HT1080 (cell line): Measurements from ENCODE around the gene COX20. TPM values are rescaled to one million over a fixed set of nuclear protein-coding genes. Genes with fewer than 3 reads are reported as not detected.
"Not testable (repeated sequence)": the region's sequence is repeated elsewhere in the genome, so short reads cannot be mapped to it uniquely, and the experiment has no call there.

Experiments used
- DNase-seq: peaks from one replicate; pipeline ENCODE4 v3.0.0-alpha.2; 2015; ENCODE audit warnings: low read depth
- polyA plus RNA-seq, 2 experiments: library from polyadenylated mRNA; depleted of rRNA; stranded (reverse); fragments of >200 nt; gene quantifications; 2 replicates each; pipeline ENCODE4 v1.2.3, GENCODE V29; 2015
- total RNA-seq: library from RNA; depleted of rRNA; stranded (reverse); fragments of >200 nt; shearing (Covaris generic); gene quantifications from 2 replicates; pipeline ENCODE4 v1.2.3, GENCODE V29; 2014; rRNA removed

The COX20 gene, protein sequence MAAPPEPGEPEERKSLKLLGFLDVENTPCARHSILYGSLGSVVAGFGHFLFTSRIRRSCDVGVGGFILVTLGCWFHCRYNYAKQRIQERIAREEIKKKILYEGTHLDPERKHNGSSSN
- 50.0 and 50.3 TPM in 2 replicates for total RNA-seq
- polyA plus RNA-seq (2015; cell fraction: cytosol; rRNA removed): 68.8 and 71.9 TPM in 2 replicates
- polyA plus RNA-seq (2015; cell fraction: nucleus; rRNA removed): 37.5 and 42.3 TPM in 2 replicates

- peak; percentile 90 for DNase-seq
Observed at GRCh38 chr1:244835276-244836134, at the start of gene COX20. Gene COX20, plus strand, starts transcription at chr1:244835658. Its CDS starts 57 bp downstream, at chr1:244835715.

GRCh38 chr1:244788493-244789275, 46.8 kb upstream of the COX20 start:
- DNase-seq: no peak

DNA sequence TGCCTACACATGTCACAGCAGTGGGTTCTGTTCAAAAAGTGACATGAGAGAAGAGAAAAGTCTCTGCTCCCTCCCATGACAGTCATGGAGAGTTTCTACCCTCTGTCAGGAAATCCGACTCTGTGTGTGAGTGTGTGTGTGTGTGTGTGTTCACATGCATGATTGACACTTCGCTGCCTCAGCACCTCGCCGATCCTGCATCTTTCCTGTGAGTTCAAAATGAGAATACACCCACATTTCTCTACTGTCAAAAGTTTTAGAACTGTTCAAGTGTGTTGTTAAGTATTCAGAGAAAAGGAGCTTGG, 46.2 kb upstream of the COX20 start:
- no peak for DNase-seq

GRCh38 chr1:244789731-244790130, 45.7 kb upstream of the COX20 start:
- no peak for DNase-seq

- DNase-seq: no peak
Observed at GRCh38 chr1:244791061-244791460, 44.4 kb upstream of the COX20 start.

DNA sequence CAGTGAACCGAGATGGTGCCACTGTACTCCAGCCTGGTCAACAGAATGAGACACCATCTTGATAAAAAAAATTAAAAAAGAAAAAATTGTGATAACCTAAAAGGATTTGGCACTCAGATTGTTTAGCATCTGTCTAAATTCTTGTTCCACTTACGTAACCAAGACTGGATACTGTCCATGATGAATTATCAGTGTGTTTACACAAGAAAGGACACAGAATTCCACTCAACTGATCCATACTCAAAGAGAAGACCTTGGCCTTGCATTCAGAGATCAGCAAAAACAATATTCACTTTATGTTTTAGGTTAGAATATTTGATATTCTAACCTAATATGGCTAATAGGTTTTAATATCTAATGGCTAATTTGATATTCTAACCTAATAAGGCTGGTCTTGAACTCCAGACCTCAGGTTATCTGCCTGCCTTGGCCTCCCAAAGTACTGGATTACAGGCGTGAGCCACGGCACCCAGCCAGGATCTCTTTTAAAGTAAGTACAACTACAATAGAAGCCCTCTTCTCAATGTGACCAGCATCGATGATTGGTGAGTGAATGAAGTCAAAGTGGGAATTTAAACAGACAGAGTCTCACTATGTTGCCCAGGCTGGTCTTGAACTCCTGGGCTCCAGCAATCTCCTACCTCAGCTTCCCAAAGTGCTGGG, 43.1 kb upstream of the COX20 start:
- DNase-seq: no peak

DNA sequence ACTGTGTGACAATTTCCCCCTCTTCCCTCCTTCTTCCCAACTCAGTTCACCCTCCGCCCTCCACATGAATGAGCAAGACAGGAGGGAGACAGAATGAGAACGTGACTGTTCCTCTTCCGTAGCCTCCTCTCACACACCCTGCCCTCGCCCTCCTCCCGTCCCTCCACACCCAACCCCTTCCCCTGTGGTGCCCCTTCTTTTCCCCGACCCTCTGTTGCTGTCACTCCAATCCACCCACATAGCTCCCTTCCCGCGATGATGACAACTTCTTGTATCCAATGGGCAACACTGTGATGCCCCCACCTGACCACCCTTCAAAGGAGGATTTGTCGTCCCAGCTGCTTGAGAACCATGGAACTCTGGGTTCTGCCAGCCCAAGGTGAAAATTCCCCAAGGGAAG, 41.4 kb upstream of the COX20 start:
- no peak for DNase-seq

DNA sequence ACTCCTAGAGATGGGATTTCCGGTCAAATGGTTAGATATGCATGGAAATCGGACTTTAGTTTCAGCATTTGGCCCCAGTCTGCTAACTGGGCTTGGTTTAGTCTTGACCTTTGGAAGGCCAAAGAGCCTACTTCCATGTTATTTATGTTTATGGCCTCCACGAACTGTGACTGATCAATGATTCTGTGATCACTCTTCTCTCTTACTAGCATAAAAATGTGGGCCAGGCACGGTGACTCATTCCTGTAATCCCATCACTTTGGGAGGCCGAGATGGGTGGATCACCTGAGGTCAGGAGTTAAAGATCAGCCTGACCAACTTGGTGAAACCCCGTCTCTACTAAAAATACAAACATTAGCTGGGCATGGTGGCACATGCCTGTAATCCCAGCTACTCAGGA, 40.9 kb upstream of the COX20 start:
- not testable (repeated sequence) for DNase-seq

GRCh38 chr1:244796719-244797406, 38.6 kb upstream of the COX20 start:
- DNase-seq: peak; percentile 53

DNA sequence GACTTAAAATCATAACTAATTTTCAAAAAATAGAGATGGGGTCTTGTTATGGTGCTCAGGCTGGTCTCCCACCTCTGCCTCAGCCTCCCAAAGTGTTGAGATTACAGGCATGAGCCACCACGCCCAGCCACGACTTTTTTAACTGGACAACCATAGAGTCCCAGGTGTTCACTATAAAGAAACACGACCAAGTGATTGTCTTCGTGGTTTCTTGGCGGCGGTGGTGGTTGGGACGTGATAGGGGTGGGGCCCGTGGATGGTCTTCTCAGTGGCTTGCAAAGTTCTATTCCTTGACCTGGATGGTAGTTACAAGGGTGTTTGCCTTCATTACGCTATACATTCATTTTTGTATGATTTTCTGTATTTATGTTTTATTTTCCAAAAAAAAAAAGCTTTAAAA, 34.6 kb upstream of the COX20 start:
- no peak for DNase-seq

- peak; percentile 21 for DNase-seq
Observed at GRCh38 chr1:244801246-244801645, 34.2 kb upstream of the COX20 start.

DNA sequence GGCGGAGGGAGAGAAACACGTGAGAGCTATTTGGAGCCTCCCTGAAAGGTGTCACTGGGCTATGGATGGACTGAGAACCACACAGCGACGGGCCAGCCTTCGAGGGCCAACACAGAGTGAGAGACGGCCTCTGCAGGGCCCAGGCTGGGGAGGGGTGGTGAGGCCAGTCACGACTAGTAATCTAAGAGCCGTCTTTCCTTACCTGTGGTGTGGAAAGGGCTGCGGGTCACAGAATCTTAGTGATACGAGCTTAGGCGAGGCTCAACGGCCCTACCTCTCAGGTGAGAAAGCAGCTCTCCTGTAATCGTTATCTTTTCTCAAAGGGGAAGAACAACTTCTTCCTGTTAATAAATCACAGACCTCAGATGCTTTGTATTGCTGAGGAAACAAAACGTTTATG, 33.4 kb upstream of the COX20 start:
- DNase-seq: no peak

DNA sequence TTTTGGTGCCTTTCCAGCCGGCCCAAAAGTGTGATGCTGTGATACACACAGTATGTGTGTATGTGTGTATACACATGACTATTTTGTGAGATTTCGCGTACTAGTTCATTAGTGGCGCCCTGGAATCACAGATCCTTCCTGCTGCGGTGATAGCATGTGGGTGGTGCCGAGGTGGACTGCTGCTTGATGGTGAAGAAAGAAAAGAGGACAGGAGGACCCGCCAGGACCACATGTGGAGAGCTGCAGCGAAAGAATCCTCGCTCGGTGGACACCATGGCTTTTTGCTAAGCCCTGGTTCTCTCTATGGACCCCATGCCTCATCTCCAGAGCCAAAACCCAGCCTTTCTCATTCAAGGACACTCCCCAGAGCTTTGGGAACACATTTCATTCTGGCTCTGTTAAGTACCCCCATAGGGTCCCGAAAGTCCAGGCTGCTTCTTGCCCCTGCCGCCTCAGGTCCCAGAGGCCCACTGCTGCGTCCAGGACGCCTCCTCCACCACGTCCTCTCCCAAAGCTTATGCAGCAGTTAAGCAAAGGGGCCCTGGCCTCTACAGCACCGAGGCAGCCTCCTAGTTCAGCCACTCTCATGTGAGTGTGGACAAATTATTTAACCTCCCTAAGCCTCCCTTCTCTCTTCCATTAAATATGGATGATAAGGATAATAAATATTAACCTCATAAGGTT, 32.8 kb upstream of the COX20 start:
- no peak for DNase-seq

DNA sequence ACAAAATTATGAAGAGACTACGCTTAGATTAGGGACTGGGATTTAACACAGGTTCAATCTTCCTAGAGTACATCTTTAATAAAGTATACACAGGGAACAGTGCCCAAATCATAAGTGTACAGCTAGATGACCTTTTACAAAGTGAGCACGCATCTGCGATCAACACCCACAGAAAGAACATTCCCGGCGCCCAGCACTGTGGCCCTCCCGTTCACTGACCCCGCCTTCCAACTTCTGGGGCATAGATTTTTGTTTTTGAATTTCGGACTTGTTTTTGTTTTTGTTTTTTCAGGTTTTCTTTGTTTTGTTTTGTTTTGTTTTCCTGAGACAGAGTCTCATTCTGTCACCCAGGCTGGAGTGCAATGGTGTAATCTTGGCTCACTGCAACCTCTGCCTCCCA, 30.6 kb upstream of the COX20 start:
- no peak for DNase-seq

GRCh38 chr1:244807138-244807537, 28.3 kb upstream of the COX20 start:
- DNase-seq: no peak

DNA sequence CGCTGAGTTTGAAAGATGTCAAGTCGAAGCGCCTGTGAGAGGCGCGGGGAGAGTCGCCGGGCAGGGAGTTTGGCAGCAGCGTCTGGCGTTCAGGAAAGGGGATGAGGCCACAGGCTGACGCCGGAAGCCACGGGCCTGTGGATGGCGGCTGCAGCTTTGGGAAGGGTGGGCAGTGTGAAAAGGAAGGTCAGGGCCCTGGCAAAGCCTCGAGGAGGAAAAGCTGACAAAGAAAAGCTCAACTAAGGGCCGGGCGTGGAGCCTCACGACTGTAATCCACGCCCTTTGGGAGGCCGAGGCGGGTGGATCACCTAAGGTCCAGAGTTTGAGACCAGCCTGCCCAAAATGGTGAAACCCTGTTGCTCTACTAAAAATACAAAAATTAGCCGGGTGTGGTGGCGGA, 25.2 kb upstream of the COX20 start:
- no peak for DNase-seq

- no peak for DNase-seq
Observed at GRCh38 chr1:244813327-244813726, 22.1 kb upstream of the COX20 start.

GRCh38 chr1:244815600-244816099, 19.8 kb upstream of the COX20 start:
- DNase-seq: no peak

GRCh38 chr1:244817415-244817894, 18.0 kb upstream of the COX20 start:
- no peak for DNase-seq

- DNase-seq: no peak
Observed at GRCh38 chr1:244820131-244820530, 15.3 kb upstream of the COX20 start.
